H54 (cell line): Measurements from ENCODE around the gene CRYBG1.
"Not testable (repeated sequence)": the region's sequence is repeated elsewhere in the genome, so short reads cannot be mapped to it uniquely, and the experiment has no call there.

Source experiments
- DNase-seq: peaks from one replicate; pipeline ENCODE4 v3.0.0; 2011; ENCODE audit warnings: low spot score, mixed read lengths; ENCODE audit not compliant: insufficient read length
- FAIRE-seq: peaks from 3 replicates; lab custom pipeline; 2011; peaks lifted over from hg19 to GRCh38; lab: Jason Lieb, UNC
- POLR2A ChIP-seq: IDR thresholded peaks from 2 replicates; pipeline ENCODE4 v1.6.1; 2011; ENCODE audit warnings: low read depth, mild to moderate bottlenecking, low read length

CRYBG1 gene

GRCh38 chr6:106572875-106573585 is 212.5 kb downstream of the CRYBG1 start:
- no peak for TF ChIP-seq POLR2A
- no peak for FAIRE-seq
- no peak for DNase-seq

- TF ChIP-seq POLR2A = no peak
- FAIRE-seq (no peak), DNase-seq (peak; percentile 50)
Measured at GRCh38 chr6:106574741-106575458, 214.4 kb downstream of the CRYBG1 start.

GRCh38 chr6:106579281-106579680 is 218.8 kb downstream of the CRYBG1 start:
- TF ChIP-seq POLR2A = no peak
- FAIRE-seq (no peak), DNase-seq (no peak)

GRCh38 chr6:106581468-106581867 is 221.0 kb downstream of the CRYBG1 start:
- no peak for DNase-seq
- no peak for FAIRE-seq
- TF ChIP-seq POLR2A = no peak

- no peak for DNase-seq
- no peak for FAIRE-seq
- TF ChIP-seq POLR2A = no peak
Measured at GRCh38 chr6:106586815-106587415, 226.4 kb downstream of the CRYBG1 start.

- not testable (repeated sequence) for DNase-seq, FAIRE-seq
Measured at GRCh38 chr6:106588937-106589336, 228.4 kb downstream of the CRYBG1 start.

- FAIRE-seq (peak; percentile 83), DNase-seq (peak; percentile 45)
- no peak for TF ChIP-seq POLR2A
Measured at GRCh38 chr6:106591111-106591825, 230.8 kb downstream of the CRYBG1 start.

- no peak for FAIRE-seq
- TF ChIP-seq POLR2A = no peak
- DNase-seq = no peak
Measured at GRCh38 chr6:106599440-106599839, 238.9 kb downstream of the CRYBG1 start.

GRCh38 chr6:106600329-106600728 is 239.8 kb downstream of the CRYBG1 start:
- no peak for TF ChIP-seq POLR2A
- FAIRE-seq (no peak), DNase-seq (no peak)

GRCh38 chr6:106608080-106608668 is 247.7 kb downstream of the CRYBG1 start:
- no peak for TF ChIP-seq POLR2A
- peak; percentile 8 for DNase-seq
- FAIRE-seq = peak; percentile 58

- TF ChIP-seq POLR2A = no peak
- DNase-seq (no peak), FAIRE-seq (no peak)
Measured at GRCh38 chr6:106609699-106610098, 249.2 kb downstream of the CRYBG1 start.

GRCh38 chr6:106611030-106611429 is 250.5 kb downstream of the CRYBG1 start:
- DNase-seq = no peak
- no peak for FAIRE-seq
- TF ChIP-seq POLR2A = no peak

GRCh38 chr6:106612671-106613416 is 252.3 kb downstream of the CRYBG1 start:
- TF ChIP-seq POLR2A = no peak
- no peak for DNase-seq
- FAIRE-seq = no peak
